Thoracic aorta (tissue), 2 donors: ENCODE data around the gene SCML2. TPM values are rescaled to one million over a fixed set of nuclear protein-coding genes. Genes with fewer than 3 reads are reported as not detected.

Experiments used
- ATAC-seq: fragments of 150-250 bp; one replicate; pipeline ENCODE4 v1.8.0; 2017; ENCODE audit warnings: low read depth; ENCODE audit not compliant: insufficient number of reproducible peaks, low FRiP score
- DNase-seq: peaks from one replicate; pipeline ENCODE4 v3.0.0-alpha.2; 2020; ENCODE audit warnings: low spot score
- H3K27ac ChIP-seq, 2 donors: fragments of 200-600 bp; sonication (generic); 1 replicate in 1 of 2; 2 replicates in 1 of 2; pipeline ENCODE4 v1.5.1; 2016; ENCODE audit warnings: mild to moderate bottlenecking in 2 of 2, moderate library complexity in 2 of 2
- H3K27me3 ChIP-seq: fragments of 200-600 bp; sonication (generic); replicated peaks from 2 replicates; pipeline ENCODE4 v1.6.0; 2016; ENCODE audit warnings: mild to moderate bottlenecking; ENCODE audit not compliant: insufficient read depth
- H3K36me3 ChIP-seq: fragments of 200-600 bp; sonication (generic); one replicate; pipeline ENCODE4 v1.5.1; 2016
- H3K4me1 ChIP-seq, 2 donors: fragments of 200-600 bp; sonication (generic); 1 replicate in 1 of 2; 2 replicates in 1 of 2; pipeline versions ENCODE4 v1.5.1 to v1.6.0; 2016; ENCODE audit warnings: low read depth in 2 of 2, mild to moderate bottlenecking in 1 of 2; ENCODE audit not compliant: control insufficient read depth in 1 of 2
- H3K4me3 ChIP-seq: fragments of 200-600 bp; sonication (generic); 2 replicates; pipeline ENCODE4 v1.5.1; 2016; ENCODE audit warnings: mild to moderate bottlenecking
- H3K9me3 ChIP-seq: fragments of 200-600 bp; sonication (generic); 2 replicates; pipeline ENCODE4 v1.5.1; 2016
- CTCF ChIP-seq: fragments of 200-600 bp; sonication (generic); IDR thresholded peaks from one replicate; pipeline ENCODE4 v1.5.1; 2019; ENCODE audit warnings: antibody characterized with exemption
- total RNA-seq, 2 donors: library from RNA; depleted of rRNA; stranded (reverse); fragments of >200 nt; gene quantifications; one replicate each; pipeline versions ENCODE4 v1.1.0 to v1.2.3, GENCODE V29; 2016

The SCML2 gene
- total RNA-seq = 1 to 10 TPM in 1 of 2 donors, under 1 TPM in 1; 0.81 to 2.0 TPM

DNA sequence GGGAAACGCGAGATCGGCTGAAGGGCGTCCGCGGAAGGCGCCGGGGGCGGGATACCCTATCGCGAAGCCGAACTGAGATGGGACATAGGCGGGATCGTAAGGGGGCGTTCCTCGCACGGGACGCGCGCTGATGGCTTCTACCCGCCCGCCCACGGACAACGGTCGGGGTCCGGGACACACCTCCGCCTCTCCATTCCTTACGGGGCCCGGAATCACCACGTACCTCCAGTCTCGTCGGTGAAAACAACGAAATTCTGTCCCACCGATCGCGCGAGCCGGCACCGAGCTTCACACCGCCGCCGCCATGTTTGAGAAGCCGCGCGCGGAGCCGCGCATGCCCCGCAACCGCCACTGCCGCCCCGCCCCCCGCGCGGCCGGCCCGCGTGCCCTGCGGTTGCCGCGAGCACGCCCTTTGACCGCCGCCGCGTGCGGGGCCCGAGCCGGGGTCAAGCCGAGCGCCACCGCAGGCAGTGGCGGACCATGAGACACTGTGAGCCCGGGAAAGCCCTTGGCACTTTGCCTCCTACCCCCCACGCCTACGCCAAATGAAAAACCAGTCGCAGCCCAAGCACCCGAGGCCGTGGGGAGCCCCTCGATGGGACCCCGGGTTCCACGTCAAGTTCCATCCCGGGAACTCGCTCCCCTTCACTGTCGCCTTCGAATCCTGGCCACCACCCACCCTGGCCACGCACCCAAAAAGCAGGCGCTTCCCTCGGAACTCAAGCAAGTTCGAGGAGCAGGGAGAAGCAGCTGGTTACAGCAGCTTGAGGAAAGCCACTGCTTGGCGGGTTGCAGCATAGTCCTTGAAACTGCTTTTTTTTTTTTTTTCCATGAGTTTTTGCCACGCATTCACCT is at the start of gene SCML2:
SCML2 (minus strand) TSS at position 320 of the 855 bp plus-strand sequence. CDS start 20,617 bp downstream, outside the sequence.
- ATAC-seq = no peak
- TF ChIP-seq CTCF = no peak
- DNase-seq = no peak

GRCh38 chrX:18401848-18402213 is 47.3 kb upstream of the SCML2 start:
- Histone ChIP-seq H3K27me3 (no peaks in the 10 kb centered on the region), H3K36me3 (no peaks in the 10 kb centered on the region), H3K9me3 (no peaks in the 10 kb centered on the region), H3K27ac (no peak overlapping the region), H3K4me3 (no peak overlapping the region), H3K4me1 (no peaks in the 10 kb centered on the region)
- ATAC-seq = no peak
- no peak for DNase-seq
- no peak for TF ChIP-seq CTCF

More for the DNA sequence above, at the start of gene SCML2:
- no peaks in the 10 kb centered on the region for H3K27me3 ChIP-seq
- no peaks in the 10 kb centered on the region for H3K9me3 ChIP-seq
- H3K4me3 ChIP-seq = peak within 1 kb of the TSS; percentile 76
- no peaks in the 10 kb centered on the region for H3K4me1 ChIP-seq
- H3K27ac ChIP-seq = no peak within 1 kb of the TSS
- H3K36me3 ChIP-seq = no peaks in the 10 kb centered on the region

DNA sequence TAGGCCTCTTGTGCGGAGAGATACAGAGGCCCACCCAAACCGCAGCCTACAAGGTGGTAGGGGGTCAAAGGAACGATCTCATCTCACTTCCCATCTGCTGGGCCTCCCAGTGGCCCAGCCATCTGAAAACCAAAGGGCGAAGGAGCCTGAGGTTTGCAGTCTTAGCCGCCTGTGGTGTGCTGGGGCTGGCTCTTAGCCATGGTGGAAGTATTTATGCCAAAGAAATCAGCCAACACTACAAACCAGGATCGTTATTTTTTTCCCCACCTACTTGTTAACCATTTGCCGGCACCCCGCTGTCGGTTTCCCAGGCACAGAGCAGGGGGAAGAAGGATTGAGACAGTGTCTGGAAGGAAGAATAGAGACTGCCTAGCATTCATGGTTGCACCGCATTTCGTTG is 40.0 kb upstream of the SCML2 start:
- no peaks in the 10 kb centered on the region for H3K27me3 ChIP-seq
- ATAC-seq = no peak
- TF ChIP-seq CTCF = no peak

GRCh38 chrX:18390941-18391538 is 36.6 kb upstream of the SCML2 start:
- H3K27me3 ChIP-seq = no peaks in the 10 kb centered on the region
- H3K4me1 ChIP-seq = no peaks in the 10 kb centered on the region
- DNase-seq (peak; percentile 3), ATAC-seq (no peak)
- no peaks in the 10 kb centered on the region for H3K36me3 ChIP-seq
- no peak overlapping the region for H3K27ac ChIP-seq
- no peak overlapping the region for H3K4me3 ChIP-seq
- peak; percentile 67 for TF ChIP-seq CTCF
- H3K9me3 ChIP-seq = no peaks in the 10 kb centered on the region

More for the DNA sequence above, 40.0 kb upstream of the SCML2 start:
- H3K4me1 ChIP-seq = no peaks in the 10 kb centered on the region
- DNase-seq = no peak
- no peak overlapping the region for H3K27ac ChIP-seq
- H3K36me3 ChIP-seq = no peaks in the 10 kb centered on the region
- peak overlapping the region; percentile 8 for H3K4me3 ChIP-seq
- H3K9me3 ChIP-seq = no peaks in the 10 kb centered on the region

DNA sequence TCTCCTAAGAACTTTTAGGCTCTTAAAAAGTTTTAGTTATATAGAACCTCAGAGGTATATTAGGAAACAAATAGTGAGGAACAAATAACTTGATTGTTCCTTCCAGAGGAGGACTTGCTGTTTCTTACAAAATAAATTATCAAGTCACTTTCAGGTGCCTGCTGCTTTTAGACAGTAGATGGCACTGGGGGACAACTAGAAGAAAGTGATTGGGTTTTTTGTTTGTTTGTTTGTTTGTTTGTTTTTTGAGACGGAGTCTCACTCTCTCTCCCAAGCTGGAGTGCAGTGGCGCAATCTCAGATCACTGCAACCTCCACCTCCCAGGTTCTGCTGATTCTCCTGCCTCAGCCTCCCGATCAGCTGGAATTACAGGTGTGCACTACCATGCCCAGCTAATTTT is 35.5 kb upstream of the SCML2 start:
- TF ChIP-seq CTCF = no peak
- H3K27me3 ChIP-seq = no peaks in the 10 kb centered on the region
- ATAC-seq (no peak), DNase-seq (no peak)
- no peaks in the 10 kb centered on the region for H3K36me3 ChIP-seq
- no peak overlapping the region for H3K4me3 ChIP-seq
- no peaks in the 10 kb centered on the region for H3K9me3 ChIP-seq
- no peak overlapping the region for H3K27ac ChIP-seq
- no peaks in the 10 kb centered on the region for H3K4me1 ChIP-seq
